ENCODE data around the gene NDN.

- TF ChIP-seq CTCF (IDR thresholded peaks at IDR 0.05; ENCODE audit: extremely low read depth in 1 of 2, insufficient read depth in 1 of 2, low read depth in 1 of 2, low read length in 2 of 2) = no peak
- no peak for TF ChIP-seq POLR2A (IDR thresholded peaks at IDR 0.05; ENCODE audit: low read depth, low read length)
- no peak for TF ChIP-seq JUN (IDR thresholded peaks at IDR 0.05; ENCODE audit: borderline replicate concordance, insufficient read depth, insufficient read length, low read depth)
- no peak for TF ChIP-seq MAX (IDR thresholded peaks at IDR 0.05; ENCODE audit: insufficient read depth, insufficient read length)
- TF ChIP-seq POLR2AphosphoS5 (IDR thresholded peaks at IDR 0.05; ENCODE audit: insufficient read depth, low read depth, low read length) = no peak
- no peak for TF ChIP-seq EZH2 (IDR thresholded peaks at IDR 0.05; ENCODE audit: borderline replicate concordance, low read depth, low read length, severe bottlenecking)
- no peak for TF ChIP-seq MYC (IDR thresholded peaks at IDR 0.05; ENCODE audit: low read depth, low read length)
- TF ChIP-seq GATA2 (IDR thresholded peaks at IDR 0.05; ENCODE audit: insufficient read depth, insufficient read length, low read depth, low read length) = no peak
These were observed 39.4 kb downstream of the NDN start, which contains the start of gene MAGEL2 for GRCh38 chr15:23647421-23648370.

All from endothelial cell of umbilical vein (primary cell).